A673 (cell line): Measurements from ENCODE around the gene WDR27.

Source experiments
- CTCF ChIP-seq: fragments of 300-800, 200-600 bp; sonication (generic); conservative IDR thresholded peaks from 2 replicates; pipeline ENCODE4 v1.5.1; 2017; ENCODE audit warnings: low read depth, mild to moderate bottlenecking, antibody characterized with exemption, low read length, moderate library complexity, mixed read lengths
- EZH2 ChIP-seq: fragments of 200-600 bp; sonication (generic); IDR thresholded peaks from 2 replicates; pipeline ENCODE4 v1.6.1; 2017; ENCODE audit warnings: borderline replicate concordance, low read depth, mild to moderate bottlenecking, mixed read lengths, antibody characterized with exemption, low read length; ENCODE audit not compliant: poor library complexity, severe bottlenecking

GRCh38 chr6:169454204-169454871, 247.5 kb downstream of the WDR27 start:
- TF ChIP-seq CTCF (no peak), EZH2 (no peak)
